ENCODE results near the gene EYS. TPM values are rescaled to one million over a fixed set of nuclear protein-coding genes. Genes with fewer than 3 reads are reported as not detected.
"Not testable (repeated sequence)": the region's sequence is repeated elsewhere in the genome, so short reads cannot be mapped to it uniquely, and the experiment has no call there.

EYS gene
- total RNA-seq, 1 experiment from 2014 or later = not detected

- DNase-seq (ENCODE audit: low spot score) = no peak
- in situ Hi-C loops (cut with HindIII; ENCODE audit: low sequenced_read_pairs) = no loop called here
These were observed 693.0 kb downstream of the EYS start for GRCh38 chr6:65014006-65014405.

GRCh38 chr6:65006788-65007187 lies 700.2 kb downstream of the EYS start:
- no peak for DNase-seq (ENCODE audit: low spot score)
- in situ Hi-C loops (cut with HindIII; ENCODE audit: low sequenced_read_pairs) = no loop called here

GRCh38 chr6:65004283-65004682 lies 702.7 kb downstream of the EYS start:
- DNase-seq (ENCODE audit: low spot score) = no peak
- in situ Hi-C loops (cut with HindIII; ENCODE audit: low sequenced_read_pairs) = no loop called here

- in situ Hi-C loops (cut with HindIII; ENCODE audit: low sequenced_read_pairs); DNase-seq (ENCODE audit: low spot score): not testable (repeated sequence)
These were observed 704.1 kb downstream of the EYS start for GRCh38 chr6:65002882-65003281.

GRCh38 chr6:65000815-65001214 lies 706.2 kb downstream of the EYS start:
- in situ Hi-C loops (cut with HindIII; ENCODE audit: low sequenced_read_pairs) = no loop called here
- DNase-seq (ENCODE audit: low spot score) = no peak

GRCh38 chr6:64998204-64998603 lies 708.8 kb downstream of the EYS start:
- no peak for DNase-seq (ENCODE audit: low spot score)
- in situ Hi-C loops (cut with HindIII; ENCODE audit: low sequenced_read_pairs) = no loop called here

- no peak for DNase-seq (ENCODE audit: low spot score)
- in situ Hi-C loops (cut with HindIII; ENCODE audit: low sequenced_read_pairs) = no loop called here
These were observed 710.7 kb downstream of the EYS start for GRCh38 chr6:64996301-64996700.

- DNase-seq (ENCODE audit: low spot score) = no peak
- in situ Hi-C loops (cut with HindIII; ENCODE audit: low sequenced_read_pairs) = no loop called here
These were observed 716.2 kb downstream of the EYS start for GRCh38 chr6:64990652-64991304.

GRCh38 chr6:64988148-64988547 lies 718.9 kb downstream of the EYS start:
- in situ Hi-C loops (cut with HindIII; ENCODE audit: low sequenced_read_pairs) = no loop called here
- DNase-seq (ENCODE audit: low spot score) = no peak

GRCh38 chr6:64987066-64987465 lies 720.0 kb downstream of the EYS start:
- in situ Hi-C loops (cut with HindIII; ENCODE audit: low sequenced_read_pairs) = no loop called here
- DNase-seq (ENCODE audit: low spot score) = no peak

GRCh38 chr6:64985726-64986125 lies 721.3 kb downstream of the EYS start:
- no peak for DNase-seq (ENCODE audit: low spot score)
- in situ Hi-C loops (cut with HindIII; ENCODE audit: low sequenced_read_pairs) = no loop called here

- in situ Hi-C loops (cut with HindIII; ENCODE audit: low sequenced_read_pairs) = no loop called here
These were observed 722.1 kb downstream of the EYS start for GRCh38 chr6:64984948-64985347.

GRCh38 chr6:64983089-64983488 lies 723.9 kb downstream of the EYS start:
- DNase-seq (ENCODE audit: low spot score) = no peak

More at GRCh38 chr6:64984948-64985347, 722.1 kb downstream of the EYS start:
- DNase-seq (ENCODE audit: low spot score) = no peak

GRCh38 chr6:64973142-64973541 lies 733.9 kb downstream of the EYS start:
- no peak for DNase-seq (ENCODE audit: low spot score)
- in situ Hi-C loops (cut with HindIII; ENCODE audit: low sequenced_read_pairs) = no loop called here

More at GRCh38 chr6:64983089-64983488, 723.9 kb downstream of the EYS start:
- in situ Hi-C loops (cut with HindIII; ENCODE audit: low sequenced_read_pairs) = no loop called here

GRCh38 chr6:64969139-64969538 lies 737.9 kb downstream of the EYS start:
- in situ Hi-C loops (cut with HindIII; ENCODE audit: low sequenced_read_pairs) = no loop called here
- no peak for DNase-seq (ENCODE audit: low spot score)

GRCh38 chr6:64955435-64955848 lies 751.6 kb downstream of the EYS start:
- no peak for DNase-seq (ENCODE audit: low spot score)
- in situ Hi-C loops (cut with HindIII; ENCODE audit: low sequenced_read_pairs) = no loop called here

- DNase-seq (ENCODE audit: low spot score) = no peak
- in situ Hi-C loops (cut with HindIII; ENCODE audit: low sequenced_read_pairs) = no loop called here
These were observed 757.8 kb downstream of the EYS start for GRCh38 chr6:64949257-64949656.

GRCh38 chr6:64948261-64948660 lies 758.8 kb downstream of the EYS start:
- in situ Hi-C loops (cut with HindIII; ENCODE audit: low sequenced_read_pairs) = no loop called here
- DNase-seq (ENCODE audit: low spot score) = no peak

GRCh38 chr6:64945450-64945849 lies 761.6 kb downstream of the EYS start:
- in situ Hi-C loops (cut with HindIII; ENCODE audit: low sequenced_read_pairs) = no loop called here
- DNase-seq (ENCODE audit: low spot score) = no peak

- no peak for DNase-seq (ENCODE audit: low spot score)
- in situ Hi-C loops (cut with HindIII; ENCODE audit: low sequenced_read_pairs) = no loop called here
These were observed 774.5 kb downstream of the EYS start for GRCh38 chr6:64932486-64932885.

- DNase-seq (ENCODE audit: low spot score) = no peak
- in situ Hi-C loops (cut with HindIII; ENCODE audit: low sequenced_read_pairs) = no loop called here
These were observed 776.3 kb downstream of the EYS start for GRCh38 chr6:64930681-64931080.
